Measurements from ENCODE around the gene TEK.
"Not testable (repeated sequence)": the region's sequence is repeated elsewhere in the genome, so short reads cannot be mapped to it uniquely, and the experiment has no call there.

Gene TEK

DNA sequence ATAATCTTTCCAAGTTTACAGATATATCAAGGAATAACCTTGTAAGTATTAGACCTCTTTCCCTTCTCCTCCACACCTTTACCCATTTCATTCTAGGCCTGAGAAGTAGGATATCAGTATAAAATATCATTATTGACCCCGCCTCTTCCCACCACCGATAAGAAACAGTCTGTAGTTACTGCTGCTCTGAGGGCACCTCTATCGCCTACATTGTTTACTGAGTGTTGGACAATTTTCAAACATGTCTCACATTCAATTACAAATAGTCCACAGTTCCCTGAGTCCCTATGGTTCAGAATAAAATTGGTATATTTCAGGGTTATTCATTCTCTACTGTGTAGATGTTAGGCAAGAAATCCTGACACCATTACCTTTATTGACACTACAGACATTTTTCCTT lies 73.4 kb downstream of the TEK start:
- DNase-seq = no peak

DNA sequence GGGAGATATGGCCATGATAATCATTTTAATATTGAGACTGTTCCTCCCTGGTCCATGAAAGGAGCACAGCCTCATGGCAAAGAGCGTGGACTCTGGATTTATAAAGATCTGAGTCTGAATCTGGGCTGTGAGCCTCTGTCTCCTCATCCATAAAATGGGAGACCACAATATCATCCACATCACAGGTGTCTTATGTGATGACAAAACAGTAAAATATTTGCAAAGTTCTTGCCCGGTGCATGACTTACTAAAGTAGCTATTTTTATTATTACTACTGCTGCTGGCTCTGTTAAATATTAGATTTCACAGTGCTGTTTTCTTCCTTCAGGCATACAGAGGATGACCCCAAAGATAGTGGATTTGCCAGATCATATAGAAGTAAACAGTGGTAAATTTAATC lies 74.1 kb downstream of the TEK start:
- DNase-seq = no peak

DNA sequence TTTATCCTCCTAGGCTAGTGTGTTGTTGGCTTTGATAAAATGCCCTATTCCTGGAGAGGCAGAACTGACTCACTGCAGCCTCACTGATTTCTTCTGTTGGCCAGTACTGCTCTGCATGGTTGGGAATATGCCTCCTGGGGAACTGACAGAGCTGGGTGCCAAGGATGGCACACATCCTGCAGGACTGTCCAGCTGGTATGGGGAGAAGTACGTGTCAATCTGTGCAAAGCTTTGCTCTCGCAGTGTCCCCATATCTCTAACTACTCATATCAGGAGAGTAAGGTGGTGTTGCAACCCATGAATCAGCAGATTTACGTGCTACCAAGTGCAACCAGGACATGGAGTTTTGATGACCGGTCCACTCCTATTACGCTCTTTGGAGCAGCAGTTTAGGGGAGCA lies 74.7 kb downstream of the TEK start:
- DNase-seq = no peak

DNA sequence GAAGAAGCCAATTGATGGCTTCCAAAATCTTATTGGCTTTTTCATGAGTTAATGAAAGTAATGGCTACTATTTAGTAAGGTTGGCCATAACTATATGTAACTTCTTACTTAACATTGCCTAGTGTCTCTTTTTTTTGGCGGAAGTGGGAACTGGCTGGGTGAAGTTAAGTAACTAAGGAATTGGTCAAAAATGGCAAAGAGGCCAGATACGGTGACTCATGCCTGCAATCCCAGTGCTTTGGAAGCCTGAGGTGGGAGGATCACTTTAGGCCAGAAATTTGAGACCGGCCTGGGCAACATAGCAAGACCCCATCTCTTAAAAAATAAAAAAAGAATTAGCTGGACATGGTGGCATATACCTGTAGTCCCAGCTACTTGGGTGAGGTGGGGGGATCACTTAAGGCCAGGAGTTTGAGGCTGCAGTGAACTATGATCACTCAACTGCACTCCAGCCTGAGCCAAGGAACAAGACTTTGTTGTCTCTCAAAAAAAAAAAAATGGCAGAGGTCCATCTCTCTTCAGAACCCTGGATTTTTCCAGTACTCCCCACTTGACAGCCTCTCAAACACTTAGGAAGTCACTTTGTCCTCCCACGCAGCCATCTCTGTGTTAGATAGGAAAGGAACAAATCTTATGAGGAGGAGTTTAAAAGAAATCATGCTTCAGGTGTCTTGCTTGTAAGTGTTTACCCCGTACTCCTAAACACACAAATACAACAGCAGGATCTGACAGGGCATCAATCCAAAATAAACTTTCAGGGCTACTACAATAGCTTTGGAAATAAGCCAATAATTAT lies 75.7 kb downstream of the TEK start:
- no peak for DNase-seq

DNA sequence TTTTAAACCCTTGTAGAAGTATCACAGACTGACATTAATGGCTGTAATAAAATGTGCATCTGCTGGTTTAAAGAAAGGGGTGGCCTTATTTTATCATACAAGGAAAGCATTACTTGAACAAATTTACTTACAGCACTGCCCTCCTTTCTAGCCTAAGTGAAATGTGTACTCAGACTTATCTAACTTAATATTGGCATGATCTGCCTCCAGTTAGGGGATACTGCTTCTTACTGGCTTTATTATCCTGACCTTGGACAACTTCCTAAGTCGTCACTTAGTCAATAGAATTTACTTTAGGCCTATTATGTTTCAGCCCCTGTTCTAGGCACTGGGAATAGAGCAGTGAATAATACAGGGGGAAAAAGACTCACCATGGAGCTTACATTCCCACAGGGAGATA lies 79.4 kb downstream of the TEK start:
- no peak for DNase-seq

DNA sequence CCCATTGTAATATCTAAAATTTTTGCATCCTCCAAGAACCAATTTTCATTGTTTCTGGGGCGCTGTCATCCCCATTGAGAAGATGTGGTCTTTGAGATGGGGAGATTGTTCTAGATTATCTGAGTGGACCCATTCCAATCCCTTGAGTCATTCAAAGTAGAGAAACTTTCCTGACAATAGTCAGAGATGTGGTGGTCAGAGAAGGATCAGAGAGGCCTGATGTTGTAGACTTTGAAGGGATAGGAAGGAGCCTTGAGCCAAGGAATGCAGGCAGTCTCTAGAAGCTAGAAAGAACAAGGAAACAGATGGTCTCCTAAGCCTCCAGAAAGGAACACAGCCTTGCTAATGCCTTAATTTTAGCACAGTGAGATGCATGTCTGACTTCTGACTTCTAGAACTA lies 80.4 kb downstream of the TEK start:
- DNase-seq = no peak

DNA sequence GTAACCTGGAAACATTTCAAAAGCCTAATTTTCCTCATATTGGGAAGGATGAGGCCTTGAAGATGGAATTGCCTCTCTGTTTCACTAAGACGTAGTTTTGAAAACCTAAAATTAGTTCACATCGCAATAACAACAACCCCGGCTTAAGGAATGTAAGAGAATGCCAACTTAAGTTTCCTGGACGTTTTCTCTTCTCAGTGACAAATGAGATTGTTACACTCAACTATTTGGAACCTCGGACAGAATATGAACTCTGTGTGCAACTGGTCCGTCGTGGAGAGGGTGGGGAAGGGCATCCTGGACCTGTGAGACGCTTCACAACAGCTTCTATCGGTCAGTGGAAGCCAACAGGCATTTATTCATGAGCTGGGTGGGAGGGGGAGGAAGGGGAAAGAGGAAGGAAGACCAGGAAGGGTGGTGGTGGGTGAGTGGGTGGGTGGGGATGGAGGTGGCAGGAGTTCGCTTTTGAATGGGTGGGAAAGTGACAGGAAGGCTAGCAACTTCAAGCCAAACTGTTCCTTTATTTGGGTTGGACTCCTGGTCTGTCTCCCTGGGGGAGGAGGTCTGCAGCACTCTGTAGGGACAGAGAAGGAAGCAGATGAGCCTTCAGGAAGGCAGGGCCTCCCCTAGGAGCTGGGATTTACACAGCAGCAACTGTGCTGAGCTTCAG lies 83.4 kb downstream of the TEK start:
- no peak for DNase-seq

DNA sequence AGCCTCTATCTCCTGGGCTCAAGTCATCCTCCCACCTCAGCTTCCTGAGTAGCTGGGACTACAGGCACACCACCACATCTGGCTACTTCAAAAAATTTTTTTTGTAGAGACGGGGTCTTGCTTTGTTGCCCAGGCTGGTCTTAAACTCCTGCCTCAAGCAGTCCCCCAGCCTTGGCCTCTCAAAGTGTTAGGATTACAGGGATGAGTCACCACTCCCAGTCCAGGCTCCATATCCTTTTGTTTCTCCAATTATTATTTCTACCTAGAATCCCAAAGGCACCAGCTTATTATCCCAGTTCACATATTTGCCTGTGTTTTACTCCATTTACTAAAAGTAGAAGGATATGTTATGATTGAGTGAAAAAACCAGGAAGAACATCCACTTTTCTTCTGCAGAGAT lies 84.9 kb downstream of the TEK start:
- DNase-seq = no peak

DNA sequence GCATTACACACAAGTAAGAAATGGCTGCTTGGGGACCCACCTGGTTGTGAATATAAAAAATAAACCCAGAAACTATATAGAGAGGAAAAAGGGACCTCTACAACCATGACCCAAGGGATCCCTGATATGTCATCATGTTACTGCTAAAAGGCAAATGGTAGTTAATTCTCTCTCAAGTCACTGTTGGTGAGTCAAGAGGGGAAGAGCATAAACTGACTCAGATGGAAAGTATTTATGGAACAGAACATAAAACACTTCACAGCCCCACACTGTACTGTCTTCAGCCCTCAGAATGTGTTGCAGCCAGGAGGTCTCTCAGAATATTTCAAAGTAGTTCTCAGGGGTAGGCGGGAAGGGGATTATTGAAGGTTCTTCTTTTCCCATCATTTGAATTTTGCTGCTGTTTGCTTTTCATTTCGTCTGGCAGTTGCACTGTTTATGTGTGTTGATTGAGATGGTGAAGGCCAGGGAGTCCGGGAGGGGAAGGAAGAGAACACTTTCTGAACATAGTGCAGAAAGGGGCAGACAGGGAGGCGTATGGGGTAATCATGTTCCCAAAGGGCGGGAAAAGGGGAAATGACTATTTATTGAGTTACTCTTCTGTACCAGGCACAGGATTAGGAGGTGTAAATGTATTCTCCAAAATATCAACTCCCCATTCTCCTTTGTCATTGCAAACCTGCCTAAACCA lies 85.5 kb downstream of the TEK start:
- DNase-seq = no peak

DNA sequence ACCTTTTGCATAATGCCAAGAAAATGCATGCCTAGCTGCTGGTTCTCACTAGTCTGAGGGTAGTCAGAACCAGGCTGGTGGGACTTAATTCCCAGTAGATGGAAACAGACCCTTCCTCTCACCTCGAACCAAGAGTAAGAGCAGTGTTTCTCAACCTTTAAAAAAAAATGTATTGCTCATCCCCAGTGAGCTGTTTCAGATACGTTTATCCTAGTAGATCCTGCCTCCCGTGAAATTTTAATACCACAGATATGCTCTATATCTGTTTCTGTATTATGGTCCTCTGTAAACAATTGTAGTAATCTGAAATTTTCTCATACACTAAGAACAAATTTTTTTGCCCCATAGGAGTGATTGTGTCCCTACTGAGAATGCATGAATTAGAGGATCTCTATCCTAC lies 86.2 kb downstream of the TEK start:
- no peak for DNase-seq

DNA sequence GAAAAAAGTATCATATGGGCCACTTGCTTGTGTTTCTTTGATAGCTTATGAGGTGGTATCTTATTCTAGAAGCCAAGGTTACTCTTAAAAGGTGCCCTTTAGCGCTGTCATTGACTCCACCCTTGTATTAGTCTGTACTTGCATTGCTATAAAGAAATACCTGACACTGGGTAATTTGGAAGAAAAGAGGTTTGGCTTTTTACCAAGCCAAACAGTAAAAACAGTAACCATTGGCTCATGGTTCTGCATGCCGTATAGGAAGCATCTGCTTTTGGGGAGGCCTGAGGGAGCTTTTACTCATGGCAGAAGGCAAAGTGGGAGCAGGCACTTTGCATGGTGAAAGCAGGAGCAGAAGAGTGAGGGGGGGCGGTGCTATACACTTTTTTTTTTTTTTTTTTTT lies 87.4 kb downstream of the TEK start:
- no peak for DNase-seq

DNA sequence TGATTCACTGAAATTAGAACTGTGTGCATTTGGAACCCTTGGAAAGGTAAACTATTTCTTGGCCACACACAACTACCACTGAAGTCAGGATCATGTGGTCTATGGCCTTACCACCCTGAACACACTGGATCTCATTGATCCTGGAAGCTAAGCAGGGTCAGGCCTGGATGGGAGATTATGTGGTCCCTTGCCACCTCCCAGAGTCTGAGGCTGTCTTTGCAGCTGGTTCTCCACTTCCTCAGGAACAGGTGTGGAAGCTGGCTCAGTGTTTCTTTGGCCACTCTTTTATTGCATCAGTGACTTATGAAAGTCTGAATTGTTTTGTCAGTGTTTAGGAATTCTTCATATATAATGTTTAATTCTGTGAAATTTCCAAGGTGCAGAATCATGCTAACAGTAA lies 89.2 kb downstream of the TEK start:
- DNase-seq = no peak

DNA sequence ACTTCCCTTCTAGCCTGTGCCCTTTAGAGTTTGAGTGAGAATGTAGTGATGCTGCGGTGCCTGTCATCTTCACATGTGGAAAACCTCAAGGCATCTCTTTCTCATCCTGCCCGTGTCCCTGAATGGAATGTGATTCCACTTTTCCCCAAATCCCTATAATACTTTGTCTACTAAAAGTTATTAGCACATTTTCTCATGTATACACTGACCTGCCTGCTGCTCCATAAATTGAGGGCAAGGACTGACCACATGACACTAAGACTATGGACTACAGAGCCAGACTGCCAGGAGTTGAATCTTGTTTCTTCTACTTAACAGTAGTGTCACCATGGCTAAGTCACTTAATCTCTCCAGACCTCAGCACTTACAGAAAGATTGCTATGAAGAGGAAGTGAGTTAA lies 93.0 kb downstream of the TEK start:
- no peak for DNase-seq

DNA sequence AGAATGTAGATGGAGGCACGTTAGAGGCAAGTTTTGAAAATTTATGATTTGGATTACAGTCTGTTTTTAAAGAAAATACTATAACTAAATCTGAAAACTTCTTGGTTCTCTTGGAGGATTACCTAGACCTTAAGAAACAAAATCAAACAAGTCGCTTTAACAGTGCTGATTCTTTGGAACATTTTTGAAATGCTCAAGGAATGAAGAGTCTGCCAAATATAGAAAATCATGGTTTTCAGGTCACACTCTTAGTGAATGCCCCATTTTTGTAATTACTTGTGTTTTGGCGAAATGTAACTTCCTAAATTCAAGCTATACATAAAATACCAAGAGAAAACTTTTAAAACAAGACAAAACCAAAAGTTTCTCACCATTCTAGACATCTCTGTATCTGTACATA lies 94.8 kb downstream of the TEK start:
- no peak for DNase-seq

DNA sequence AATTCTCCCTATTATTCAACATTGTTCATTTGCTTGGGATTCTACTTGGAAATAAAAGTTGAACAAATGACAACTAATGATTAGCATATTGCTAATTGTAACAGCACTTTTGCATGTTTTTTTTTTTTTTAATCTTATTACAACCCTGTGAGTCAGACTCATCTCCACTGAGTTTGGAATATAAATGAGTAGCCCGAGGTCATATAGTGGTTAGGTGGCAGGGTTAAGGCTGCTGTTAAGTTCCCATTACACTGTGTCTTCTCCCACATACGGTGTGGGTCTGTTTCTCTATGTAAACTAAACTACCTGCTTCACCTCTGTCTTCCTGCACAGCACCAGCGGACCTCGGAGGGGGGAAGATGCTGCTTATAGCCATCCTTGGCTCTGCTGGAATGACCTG lies 95.6 kb downstream of the TEK start:
- no peak for DNase-seq

DNA sequence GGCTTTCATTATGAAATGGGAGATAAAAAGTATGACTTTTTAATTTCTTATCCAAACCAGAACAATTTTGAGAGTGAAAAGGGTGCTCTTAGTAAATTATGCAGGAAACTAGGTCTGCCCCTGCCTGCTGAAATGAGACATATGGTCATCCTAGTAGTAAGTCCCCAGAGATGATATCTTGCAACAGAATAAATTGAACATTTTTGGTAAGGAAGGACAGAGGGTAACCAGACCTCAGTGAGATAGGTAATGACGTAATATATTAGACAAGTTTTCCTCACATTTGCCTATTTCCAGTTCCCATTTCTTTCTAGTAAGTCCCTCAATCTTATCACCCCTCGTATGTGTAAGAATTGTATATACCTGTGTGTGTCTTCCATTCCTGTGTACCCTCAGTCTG lies 96.2 kb downstream of the TEK start:
- no peak for DNase-seq

DNA sequence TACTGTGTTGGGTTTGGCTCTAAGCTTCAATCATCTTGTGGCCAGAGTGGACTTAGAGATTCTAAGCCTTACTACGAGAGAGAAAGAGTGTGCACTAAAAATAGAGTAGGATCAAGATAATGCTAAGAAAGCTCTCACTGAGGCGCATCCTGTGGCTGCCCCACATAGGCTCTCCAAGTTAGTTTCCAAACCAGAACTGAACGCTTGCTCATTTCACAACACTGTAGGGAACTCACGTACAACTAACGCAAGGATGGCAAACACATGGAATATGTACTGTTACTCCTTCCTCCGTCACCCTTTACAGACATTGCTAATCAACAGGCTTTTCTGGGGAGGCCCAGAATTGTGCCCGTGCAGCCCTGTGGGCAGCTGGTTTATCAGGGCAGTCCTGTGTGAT lies 97.0 kb downstream of the TEK start:
- DNase-seq = no peak

DNA sequence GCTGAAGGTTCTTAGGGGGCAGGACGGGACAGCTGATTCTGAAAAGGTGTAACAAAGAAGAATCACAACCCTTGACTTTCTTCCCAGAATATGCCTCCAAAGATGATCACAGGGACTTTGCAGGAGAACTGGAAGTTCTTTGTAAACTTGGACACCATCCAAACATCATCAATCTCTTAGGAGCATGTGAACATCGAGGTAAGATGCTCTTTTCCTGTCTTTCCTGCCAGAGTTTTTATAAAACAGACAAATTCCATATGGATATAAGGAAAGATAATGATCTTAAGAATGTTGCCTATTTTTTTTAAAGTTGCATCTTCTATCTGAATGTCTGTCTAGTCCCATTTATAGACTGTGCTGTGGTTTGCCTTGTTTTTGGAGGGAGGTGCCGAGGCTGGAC lies 100.0 kb downstream of the TEK start:
- no peak for DNase-seq

DNA sequence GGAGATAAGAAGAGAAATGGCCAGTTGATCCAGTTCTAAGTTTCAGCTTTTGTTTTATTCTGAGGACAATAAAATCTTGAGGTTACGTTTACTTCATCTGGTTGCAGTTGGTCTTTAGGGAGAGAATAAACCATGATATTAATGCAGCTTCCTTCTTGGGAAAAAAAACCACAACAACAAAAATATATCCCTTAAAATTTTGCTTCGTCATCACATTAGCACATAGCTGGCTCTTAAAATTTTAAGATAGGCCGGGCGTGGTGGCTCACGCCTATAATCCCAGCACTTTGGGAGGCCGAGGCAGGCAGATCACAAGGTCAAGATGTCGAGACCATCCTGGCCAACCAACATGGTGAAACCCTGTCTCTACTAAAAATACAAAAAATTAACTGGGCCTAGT lies 101.6 kb downstream of the TEK start:
- no peak for DNase-seq

DNA sequence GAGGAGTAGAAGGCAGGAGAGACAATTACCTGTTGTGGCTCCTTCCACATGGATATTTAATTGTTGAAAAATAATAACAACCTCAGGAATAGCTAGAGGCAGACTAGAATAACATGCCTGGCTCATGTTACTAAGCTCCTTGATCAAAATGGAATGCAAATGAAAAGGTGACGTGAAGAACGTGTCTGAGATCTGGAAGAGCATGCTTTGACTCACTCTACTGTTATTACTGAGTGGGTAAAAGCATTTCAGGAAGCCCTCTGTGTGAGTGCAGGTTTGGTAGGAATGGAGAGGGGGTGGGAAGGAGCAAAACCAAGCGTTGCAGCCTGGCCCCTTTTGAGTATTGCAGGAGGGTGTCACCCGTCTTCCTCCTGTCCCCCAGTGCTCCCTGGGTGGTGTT lies 103.2 kb downstream of the TEK start:
- DNase-seq = no peak

DNA sequence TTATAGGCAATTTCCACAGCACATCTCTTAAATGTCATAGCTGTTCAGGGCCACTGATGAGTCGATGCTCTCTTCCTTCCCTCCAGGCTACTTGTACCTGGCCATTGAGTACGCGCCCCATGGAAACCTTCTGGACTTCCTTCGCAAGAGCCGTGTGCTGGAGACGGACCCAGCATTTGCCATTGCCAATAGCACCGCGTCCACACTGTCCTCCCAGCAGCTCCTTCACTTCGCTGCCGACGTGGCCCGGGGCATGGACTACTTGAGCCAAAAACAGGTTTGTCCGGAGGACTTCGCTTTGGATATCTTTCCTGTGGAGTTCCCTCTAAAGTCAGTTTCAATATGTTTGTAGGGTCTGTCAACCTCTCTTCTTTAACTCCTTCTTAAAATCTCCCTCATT lies 103.6 kb downstream of the TEK start:
- DNase-seq = no peak

DNA sequence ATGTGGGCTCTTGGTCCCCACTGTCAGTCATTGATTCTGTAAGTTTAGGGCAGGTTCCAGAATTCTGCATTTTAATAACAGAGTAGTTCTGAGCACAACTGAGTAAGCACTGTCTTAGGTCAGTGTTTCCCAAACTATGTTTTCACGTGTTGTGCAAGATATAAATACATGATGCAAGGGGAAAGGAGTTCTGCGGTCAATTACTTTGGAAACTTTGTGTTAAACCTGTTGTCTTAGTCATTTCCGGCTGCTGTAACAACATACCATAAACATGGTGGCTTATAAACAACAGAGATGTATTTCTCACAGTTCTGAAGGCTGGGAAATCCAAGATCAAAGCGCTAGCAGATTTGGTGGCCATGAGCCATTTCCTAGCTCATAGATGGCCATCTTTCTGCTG lies 118.2 kb downstream of the TEK start:
- DNase-seq = no peak

DNA sequence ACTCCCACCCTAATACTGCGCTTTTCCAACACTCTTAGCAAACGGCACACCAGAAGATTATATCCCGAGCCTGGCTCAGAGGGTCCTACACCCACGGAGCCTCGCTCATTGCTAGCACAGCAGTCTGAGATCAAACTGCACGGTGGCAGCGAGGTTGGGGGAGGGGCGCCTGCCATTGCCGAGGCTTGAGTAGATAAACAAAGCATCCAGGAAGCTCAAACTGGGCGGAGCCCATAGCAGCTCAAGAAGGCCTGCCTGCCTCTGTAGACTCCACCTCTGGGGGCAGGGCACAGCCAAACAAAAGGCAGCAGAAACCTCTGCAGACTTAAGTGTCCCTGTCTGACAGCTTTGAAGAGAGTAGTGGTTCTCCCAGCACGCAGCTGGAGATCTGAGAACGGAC lies 130.6 kb downstream of the TEK start:
- DNase-seq = not testable (repeated sequence)

DNA sequence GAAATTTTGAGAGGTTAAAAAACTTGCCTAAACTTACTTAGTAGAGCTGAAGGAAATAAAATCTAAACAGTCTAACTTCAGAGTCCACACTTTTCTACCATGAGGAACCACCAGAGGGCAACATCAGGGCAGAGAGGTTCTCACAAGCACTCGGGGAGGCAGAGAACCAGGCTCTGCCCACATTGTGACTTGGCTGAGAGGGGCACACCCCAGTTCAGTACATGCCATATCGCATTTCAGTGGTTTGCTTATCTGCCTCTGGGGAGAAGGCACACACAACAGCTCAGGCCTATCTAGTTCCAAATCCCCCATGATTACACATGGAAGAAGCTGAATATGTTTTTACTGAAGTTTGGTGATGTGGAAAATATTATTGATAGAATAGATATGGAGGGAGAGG lies 138.7 kb downstream of the TEK start:
- no peak for DNase-seq

All from activated CD4-positive, alpha-beta T cell treated with anti-CD3 and anti-CD28 coated beads, Interleukin-2, amount 50 U/mL, for 1 hour (primary cell).